HG03095 (cell line): Measurements from ENCODE around the gene WDR47.
"Not testable (repeated sequence)": the region's sequence is repeated elsewhere in the genome, so short reads cannot be mapped to it uniquely, and the experiment has no call there.

Experiments
- ATAC-seq: cut with Tn5 transposase; IDR thresholded peaks from one replicate; pipeline ENCODE4 v1.9.1; 2021; ENCODE audit warnings: moderate library complexity; ENCODE audit not compliant: unreplicated experiment

WDR47 gene

GRCh38 chr1:109056064-109056463 is 14.2 kb upstream of the WDR47 start:
- no peak for ATAC-seq

- ATAC-seq = not testable (repeated sequence)
Measured at GRCh38 chr1:109052145-109052544, 10.2 kb upstream of the WDR47 start.

- ATAC-seq = no peak
Measured at GRCh38 chr1:109050228-109050995, 8.5 kb upstream of the WDR47 start.

- no peak for ATAC-seq
Measured at GRCh38 chr1:109048335-109048734, 6.4 kb upstream of the WDR47 start.

DNA sequence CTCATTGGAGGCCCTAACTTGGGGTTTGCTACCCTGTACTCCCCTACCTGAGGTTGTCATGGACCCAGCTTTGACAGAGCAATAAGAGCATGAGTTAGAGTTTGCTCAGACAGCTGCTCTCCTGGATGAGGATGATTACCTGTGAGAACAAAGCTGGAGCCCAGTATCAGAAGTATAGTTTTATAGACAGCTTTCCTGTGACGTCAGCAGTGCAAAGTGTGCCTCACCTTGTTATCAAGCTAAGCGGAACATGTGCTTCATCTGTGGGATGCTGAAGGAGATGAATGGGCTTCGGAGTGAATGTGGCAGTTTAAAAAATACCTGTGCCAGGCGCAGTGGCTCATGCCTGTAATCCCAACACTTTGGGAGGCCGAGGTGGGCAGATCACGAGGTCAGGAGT is 5.4 kb upstream of the WDR47 start:
- ATAC-seq = no peak

DNA sequence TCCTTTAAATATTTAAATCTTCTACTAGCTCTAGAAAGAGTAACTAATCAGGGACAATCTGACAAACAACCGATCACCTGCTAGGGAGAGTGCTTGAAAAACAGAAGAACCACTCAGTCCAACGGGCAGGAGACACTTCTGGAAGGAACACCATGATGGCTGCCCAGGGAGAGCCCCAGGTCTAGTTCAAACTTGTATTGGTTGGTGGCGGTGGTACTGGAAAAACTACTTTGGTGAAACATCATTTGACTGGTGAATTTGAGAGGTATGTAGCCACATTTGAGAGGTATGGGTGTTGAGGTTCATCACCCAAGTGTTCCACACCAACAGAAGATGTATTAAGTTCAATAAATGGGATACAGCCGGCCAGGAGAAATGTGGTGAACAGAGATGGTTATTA is 4.8 kb upstream of the WDR47 start:
- no peak for ATAC-seq

DNA sequence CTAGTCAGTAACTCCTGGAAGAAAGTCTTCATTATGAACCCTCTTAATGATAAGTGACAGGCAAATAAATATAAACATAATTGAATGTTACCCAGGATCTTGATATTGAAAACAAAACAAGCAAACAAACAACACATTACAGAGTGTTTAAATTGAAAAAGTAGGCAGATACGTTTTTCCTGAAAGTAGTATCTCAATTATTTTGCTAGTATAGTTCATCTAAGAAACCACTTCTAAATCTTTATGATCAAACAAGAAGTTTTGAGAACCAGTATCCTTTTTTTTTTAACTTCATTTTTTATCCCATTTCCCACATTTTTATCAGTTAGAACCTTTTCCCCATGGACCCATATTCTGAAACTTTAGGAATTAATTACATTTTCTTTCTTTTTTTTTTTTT is 3.7 kb upstream of the WDR47 start:
- no peak for ATAC-seq

GRCh38 chr1:109040989-109041620 is 797 bp downstream of the WDR47 start:
- ATAC-seq = peak; percentile 28

DNA sequence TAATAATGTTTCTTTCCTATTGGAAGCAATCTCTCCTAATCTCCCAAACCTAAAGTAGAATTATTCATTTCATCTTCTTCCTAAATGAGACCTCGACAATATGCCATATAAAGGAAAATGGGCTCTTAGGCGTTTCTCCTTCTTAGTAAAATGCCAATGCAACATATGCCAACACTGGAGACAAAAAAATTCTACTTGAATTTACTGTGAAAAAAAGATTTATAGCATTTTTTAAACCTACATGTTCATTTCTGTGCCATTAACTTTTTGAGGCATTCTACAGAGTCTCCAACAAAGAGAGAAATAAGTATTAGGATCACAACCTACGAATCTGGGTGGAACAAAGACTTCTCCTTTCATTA is 1.3 kb downstream of the WDR47 start:
- ATAC-seq = no peak

- ATAC-seq = no peak
Measured at GRCh38 chr1:109034382-109034781, 7.5 kb downstream of the WDR47 start.

DNA sequence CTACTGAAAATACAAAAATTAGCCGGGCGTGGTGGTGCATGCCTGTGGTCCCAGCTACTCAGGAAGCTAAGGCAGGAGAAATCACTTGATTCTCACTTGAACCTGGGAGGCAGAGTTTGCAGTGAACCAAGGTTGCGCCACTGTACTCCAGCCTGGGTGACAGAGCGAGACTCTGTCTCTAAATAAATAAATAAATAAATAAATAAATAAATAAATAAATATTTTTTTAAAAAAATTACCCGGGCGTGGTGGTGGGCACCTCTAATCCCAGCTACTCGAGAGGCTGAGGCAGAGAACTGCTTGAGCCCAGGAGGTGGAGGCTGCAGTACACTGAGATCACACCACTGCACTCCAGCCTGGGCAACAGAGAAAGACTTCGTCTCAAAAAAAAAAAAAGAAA is 12.4 kb downstream of the WDR47 start:
- not testable (repeated sequence) for ATAC-seq

- no peak for ATAC-seq
Measured at GRCh38 chr1:109027841-109028240, 14.1 kb downstream of the WDR47 start.

- no peak for ATAC-seq
Measured at GRCh38 chr1:109025694-109026093, 16.2 kb downstream of the WDR47 start.

DNA sequence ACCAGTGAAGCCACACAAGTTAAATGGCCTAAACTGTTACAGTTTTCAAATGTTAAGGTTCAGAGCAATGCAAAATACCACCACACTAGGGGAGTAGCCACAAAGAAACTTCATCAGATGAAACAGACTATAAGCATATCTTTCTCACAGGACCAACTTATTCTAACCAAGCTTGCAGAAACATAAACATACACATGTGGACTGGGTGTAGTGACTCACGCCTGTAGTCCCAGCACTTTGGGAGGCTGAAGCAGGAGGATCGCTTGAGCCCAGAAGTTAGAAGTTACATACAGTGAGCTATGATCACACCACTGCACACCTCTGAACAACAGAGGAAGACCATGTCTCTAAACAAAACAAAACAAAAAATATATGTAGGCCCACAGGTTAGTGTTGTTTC is 17.3 kb downstream of the WDR47 start:
- no peak for ATAC-seq

DNA sequence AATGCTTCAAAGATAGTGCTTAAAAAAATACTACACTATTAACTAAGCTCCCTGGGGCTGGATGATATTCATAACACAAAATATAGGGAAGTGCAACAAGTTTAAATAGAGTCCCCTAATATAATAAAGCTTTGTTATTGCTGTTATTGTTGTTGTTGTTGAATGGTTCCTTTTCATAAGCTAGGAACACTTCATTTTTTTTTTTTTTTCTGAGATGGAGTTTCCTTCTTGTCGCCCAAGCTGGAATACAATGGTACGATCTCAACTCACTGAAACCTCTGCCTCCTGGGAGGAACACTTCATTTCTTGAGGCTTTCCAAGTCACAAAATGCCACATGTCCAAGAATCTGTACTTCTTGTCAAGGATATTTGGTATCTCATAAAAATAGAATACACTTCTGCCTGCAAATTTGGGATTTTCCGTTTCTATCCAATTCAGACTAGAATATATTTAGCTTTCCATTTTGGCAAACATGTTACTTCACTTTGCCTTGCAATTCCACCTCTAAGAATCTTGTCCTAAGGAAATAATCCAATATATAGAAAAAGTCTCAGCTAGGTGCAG is 21.1 kb downstream of the WDR47 start:
- ATAC-seq = no peak

GRCh38 chr1:109017719-109018118 is 24.2 kb downstream of the WDR47 start:
- not testable (repeated sequence) for ATAC-seq

DNA sequence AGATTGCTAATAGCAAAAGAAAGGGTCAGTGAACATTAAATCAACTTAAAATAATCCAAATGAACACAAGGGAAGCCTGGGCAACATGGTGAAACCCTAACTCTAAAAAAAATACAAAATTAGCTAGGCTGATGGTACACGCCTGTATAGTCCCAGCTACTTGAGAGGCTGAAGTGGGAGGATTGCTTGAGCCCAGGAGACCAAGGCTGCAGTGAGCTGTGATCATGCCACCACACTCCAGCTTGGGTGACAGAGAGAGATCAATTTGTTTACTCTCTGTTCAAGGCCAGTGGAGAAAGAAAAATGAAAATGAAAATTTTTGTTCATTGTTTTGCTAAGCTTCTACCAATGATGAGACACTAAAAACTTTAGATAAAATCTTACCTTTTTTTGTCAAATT is 24.8 kb downstream of the WDR47 start:
- ATAC-seq = no peak

DNA sequence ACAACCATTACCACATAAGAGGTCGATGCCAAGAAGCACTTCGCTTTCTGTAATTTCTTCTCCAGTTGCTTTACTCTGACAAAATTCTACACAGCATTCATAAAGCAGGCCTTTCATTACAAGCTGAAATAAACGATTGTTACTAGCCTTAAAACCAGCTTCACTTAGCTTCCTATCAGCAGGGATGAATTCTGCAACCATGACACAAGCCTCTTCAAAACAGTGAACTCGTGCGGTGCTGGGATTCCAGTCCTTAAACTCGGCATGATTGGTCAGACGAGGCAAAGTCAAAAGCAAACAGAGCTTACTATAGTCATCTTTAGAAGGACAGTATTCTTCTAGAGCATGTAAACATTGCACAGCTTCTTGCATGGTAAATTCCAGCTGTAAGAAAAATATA is 30.6 kb downstream of the WDR47 start:
- ATAC-seq = no peak

DNA sequence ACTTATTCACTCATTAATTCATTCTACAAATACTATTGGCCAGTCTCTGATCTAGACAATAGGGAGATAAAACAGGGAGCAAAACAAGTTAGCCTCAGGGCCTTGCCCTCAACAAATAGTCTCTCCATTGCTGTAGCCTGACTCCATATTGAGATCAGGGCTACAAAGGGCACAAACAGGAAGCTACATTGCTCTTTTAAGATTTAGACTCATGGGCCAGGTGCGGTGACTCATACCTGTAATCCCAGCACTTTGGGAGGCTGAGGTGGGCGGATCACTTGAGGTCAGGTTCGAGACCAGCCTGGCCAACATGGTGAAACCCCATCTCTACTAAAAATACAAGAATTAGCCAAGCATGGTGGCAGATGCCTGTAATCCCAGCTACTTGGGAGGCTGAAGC is 45.3 kb downstream of the WDR47 start:
- not testable (repeated sequence) for ATAC-seq

GRCh38 chr1:108983114-108983513 is 58.8 kb downstream of the WDR47 start:
- no peak for ATAC-seq

GRCh38 chr1:108976658-108977057 is 65.2 kb downstream of the WDR47 start:
- no peak for ATAC-seq

DNA sequence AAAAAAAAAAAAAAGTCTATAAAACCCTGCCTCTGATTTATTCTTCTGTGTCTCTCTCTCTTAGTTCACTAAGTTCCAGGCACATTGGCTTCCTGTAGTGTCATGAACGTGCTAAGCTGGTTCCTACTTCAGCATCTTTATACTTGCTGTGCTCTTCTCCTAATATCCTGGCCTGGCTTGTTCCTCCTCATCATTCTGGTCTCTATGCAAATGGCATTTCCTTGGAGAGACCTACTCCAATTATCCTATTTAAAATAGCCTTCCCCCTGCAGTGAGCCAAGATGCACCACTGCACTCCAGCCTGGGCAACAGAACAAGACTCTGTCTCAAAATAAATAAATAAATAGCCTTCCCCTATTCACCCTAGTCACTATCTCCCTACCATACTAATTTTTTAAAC is 69.0 kb downstream of the WDR47 start:
- no peak for ATAC-seq
